PC-3 (cell line): ENCODE results near the gene RB1. TPM values are rescaled to one million over a fixed set of nuclear protein-coding genes. Genes with fewer than 3 reads are reported as not detected.

Experiments
- ATAC-seq: fragments of 200-7000 bp; cut with Tn5 transposase; 2 replicates; pipeline ENCODE4 v1.9.1; 2020; ENCODE audit warnings: mild to moderate bottlenecking, moderate library complexity
- BruUV-seq: library from RNA; stranded (reverse); fragments of 400-500 nt; replicated peaks from 2 replicates; lab custom pipeline; 2021; lab: Mats Ljungman, UMichigan
- CTCF ChIA-PET: fragments of 300-600 bp; sonication (Branson Sonifier 250); formaldehyde crosslinking; loops from one replicate; lab custom pipeline; 2022; ENCODE audit warnings: antibody characterized with exemption; lab: Charles Lee
- POLR2A ChIA-PET: fragments of 300-600 bp; sonication (Branson Sonifier 250); formaldehyde crosslinking; loops from one replicate; lab custom pipeline; 2022; ENCODE audit warnings: antibody characterized with exemption; ENCODE audit not compliant: unreplicated experiment; lab: Charles Lee
- DNase-seq: peaks from one replicate; pipeline ENCODE4 v3.0.0-alpha.2; 2015
- H2AFZ ChIP-seq: fragments of 300-600 bp; sonication (generic); 2 replicates; pipeline ENCODE4 v1.6.0; 2016; ENCODE audit warnings: antibody characterized with exemption, low read length
- H3F3A ChIP-seq: fragments of 300-600 bp; sonication (generic); one replicate; pipeline ENCODE4 v1.6.0; 2017; ENCODE audit warnings: antibody characterized with exemption, low read length, control low read depth, mild to moderate bottlenecking; ENCODE audit not compliant: unreplicated experiment
- H3K27ac ChIP-seq: fragments of 300-600 bp; sonication (generic); 2 replicates; pipeline ENCODE4 v1.5.1; 2016; ENCODE audit warnings: mild to moderate bottlenecking, low read length
- H3K27me3 ChIP-seq: fragments of 300-600 bp; sonication (generic); 2 replicates; pipeline ENCODE4 v1.6.1; 2016; ENCODE audit warnings: low read length, mixed read lengths
- H3K36me3 ChIP-seq: fragments of 300-600 bp; sonication (generic); 2 replicates; pipeline ENCODE4 v1.6.1; 2016; ENCODE audit warnings: low read depth, mixed run types, low read length, mixed read lengths
- H3K4me1 ChIP-seq: fragments of 300-600 bp; sonication (generic); 2 replicates; pipeline ENCODE4 v1.5.1; 2016; ENCODE audit warnings: low read length; ENCODE audit not compliant: insufficient read depth
- H3K4me2 ChIP-seq: fragments of 300-600 bp; sonication (generic); 2 replicates; pipeline ENCODE4 v1.6.0; 2016; ENCODE audit warnings: low read length
- H3K4me3 ChIP-seq: fragments of 300-600 bp; sonication (generic); 2 replicates; pipeline ENCODE4 v1.5.1; 2016; ENCODE audit warnings: mild to moderate bottlenecking, low read length, mixed read lengths
- H3K79me2 ChIP-seq: fragments of 300-600 bp; sonication (generic); 2 replicates; pipeline ENCODE4 v1.6.1; 2017; ENCODE audit warnings: low read length, mixed read lengths
- H3K9ac ChIP-seq: fragments of 300-600 bp; sonication (generic); 2 replicates; pipeline ENCODE4 v1.6.0; 2016; ENCODE audit warnings: mild to moderate bottlenecking, low read length
- H3K9me2 ChIP-seq: fragments of 300-600 bp; sonication (generic); replicated peaks from 2 replicates; pipeline ENCODE4 v1.6.1; 2016; ENCODE audit warnings: mixed run types, low read length, mixed read lengths
- H3K9me3 ChIP-seq: fragments of 300-600 bp; sonication (generic); 2 replicates; pipeline ENCODE4 v1.6.1; 2016; ENCODE audit warnings: low read length, mixed read lengths
- H4K20me1 ChIP-seq: fragments of 300-600 bp; sonication (generic); 2 replicates; pipeline ENCODE4 v1.6.1; 2016; ENCODE audit warnings: low read length, mixed read lengths
- CTCF ChIP-seq: fragments of 300-600 bp; sonication (generic); conservative IDR thresholded peaks from 2 replicates; pipeline ENCODE4 v1.5.1; 2017; ENCODE audit warnings: antibody characterized with exemption, low read depth, mild to moderate bottlenecking, low read length
- EZH2 ChIP-seq: fragments of 300-600 bp; sonication (generic); IDR thresholded peaks from one replicate; pipeline ENCODE4 v1.6.1; 2017; ENCODE audit warnings: antibody characterized with exemption, mild to moderate bottlenecking, low read length; ENCODE audit not compliant: unreplicated experiment
- EZH2phosphoT487 ChIP-seq: fragments of 300-600 bp; sonication (generic); IDR thresholded peaks from 2 replicates; pipeline ENCODE4 v1.6.1; 2018; ENCODE audit warnings: mild to moderate bottlenecking, antibody characterized with exemption, low read length, borderline replicate concordance
- intact Hi-C: fragments of 100-400 bp; cut with micrococcal nuclease; formaldehyde crosslinking; loops from 2 replicates; pipeline ENCODE4 v1.9.0; 2023
- total RNA-seq: library from RNA; depleted of rRNA; stranded (reverse); fragments of >200 nt; gene quantifications from 2 replicates; pipeline ENCODE4 v1.2.3, GENCODE V29; 2014

Gene RB1
- total RNA-seq, 1 experiment from 2014 or later, result 14.3 TPM

DNA sequence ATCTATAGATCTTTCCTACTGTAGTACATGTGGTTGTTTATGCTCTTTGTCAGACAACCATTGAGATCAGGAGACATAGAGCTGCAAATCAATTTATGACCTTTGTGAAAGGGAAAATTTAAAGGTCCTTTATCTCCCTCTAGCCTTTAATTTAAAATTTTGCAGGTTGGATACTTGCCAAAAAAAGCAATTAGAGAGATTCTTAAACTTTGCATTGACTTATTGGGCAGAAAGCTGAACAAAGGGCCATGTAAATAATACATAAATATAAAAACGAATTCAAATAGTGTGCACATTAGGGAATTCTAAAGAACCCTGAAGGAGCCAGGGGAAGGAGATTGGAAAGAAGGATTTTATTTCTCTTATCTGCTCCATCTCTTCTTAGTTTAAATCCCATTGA is 22.0 kb upstream of the RB1 start:
- TF ChIP-seq EZH2 (no peak), EZH2phosphoT487 (no peak), CTCF (no peak)
- H4K20me1 ChIP-seq, result no peaks in the 10 kb centered on the region
- H3K9ac ChIP-seq, result no peak overlapping the region
- H3K4me1 ChIP-seq, result no peaks in the 10 kb centered on the region
- POLR2A ChIA-PET, result interaction anchor here (0.6 kb wide), 1 partner anchor 18 kb away, joined by 4 read pairs; no protein-coding TSS in a partner anchor
- BruUV-seq, result no TSS peak
- H3K9me2 ChIP-seq, result no peaks in the 10 kb centered on the region
- DNase-seq, result no peak
- H3K4me3 ChIP-seq, result no peak overlapping the region
- no peaks in the 10 kb centered on the region for H3K79me2 ChIP-seq
- intact Hi-C loops, result no loop called here
- no peaks in the 10 kb centered on the region for H3F3A ChIP-seq
- CTCF ChIA-PET, result no interaction called here
- H3K9me3 ChIP-seq, result no peaks in the 10 kb centered on the region
- H3K4me2 ChIP-seq, result no peak overlapping the region
- H2AFZ ChIP-seq, result no peak overlapping the region
- H3K27ac ChIP-seq, result no peak overlapping the region
- H3K27me3 ChIP-seq, result no peaks in the 10 kb centered on the region
- no peaks in the 10 kb centered on the region for H3K36me3 ChIP-seq
- no peak for ATAC-seq

DNA sequence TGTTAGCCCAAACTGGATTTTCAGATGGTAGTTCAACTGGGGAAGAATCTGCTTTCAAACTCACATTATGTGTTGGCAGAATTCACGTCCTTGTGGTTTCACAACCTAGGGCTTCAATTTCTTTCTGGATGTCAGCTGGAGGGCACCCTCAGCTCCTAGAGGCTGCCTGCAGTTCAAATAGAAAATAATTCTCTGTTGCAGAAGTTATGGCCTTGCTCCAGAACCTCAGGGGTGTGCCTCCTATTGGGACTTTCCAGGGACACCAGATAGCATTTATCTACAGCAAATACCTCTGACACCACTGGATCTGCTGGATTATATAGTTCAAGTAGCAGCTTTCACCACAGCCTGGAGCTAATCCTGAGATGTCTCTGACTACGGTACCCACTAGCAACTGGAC is 11.8 kb upstream of the RB1 start:
- Histone ChIP-seq H3K27me3 (no peaks in the 10 kb centered on the region; the same call in 1 of the 2 replicates), H2AFZ (no peak overlapping the region), H3K9ac (no peak overlapping the region), H3K9me2 (no peaks in the 10 kb centered on the region), H3K4me3 (no peak overlapping the region), H3K36me3 (no peaks in the 10 kb centered on the region), H4K20me1 (no peaks in the 10 kb centered on the region), H3K79me2 (no peaks in the 10 kb centered on the region), H3K9me3 (no peaks in the 10 kb centered on the region), H3F3A (no peaks in the 10 kb centered on the region), H3K4me1 (no peaks in the 10 kb centered on the region), H3K4me2 (no peak overlapping the region), H3K27ac (no peak overlapping the region)
- no peak for TF ChIP-seq EZH2
- no peak for TF ChIP-seq EZH2phosphoT487
- no peak for TF ChIP-seq CTCF
- BruUV-seq, result no TSS peak
- POLR2A ChIA-PET, result no interaction called here
- intact Hi-C loops, result no loop called here
- CTCF ChIA-PET, result no interaction called here
- DNase-seq (no peak), ATAC-seq (no peak)

DNA sequence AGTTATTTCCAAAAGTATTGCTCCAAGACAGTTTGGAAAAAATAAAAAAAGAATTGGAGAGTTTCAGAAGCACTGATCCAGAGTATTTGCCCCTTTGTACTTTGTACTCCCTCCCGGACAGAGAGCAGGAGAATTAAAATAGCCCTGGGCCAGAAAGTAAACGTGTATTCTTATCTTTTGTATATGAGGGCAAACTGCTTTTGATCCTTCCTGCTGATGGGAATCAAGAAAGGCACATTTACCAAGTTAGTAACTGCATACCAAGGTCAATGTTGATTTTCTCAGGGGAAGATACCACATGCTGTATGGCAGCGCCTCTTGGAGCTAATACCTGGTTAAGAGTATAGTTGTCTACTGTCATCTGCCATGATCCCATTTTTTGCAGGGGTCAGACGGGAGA is 10.9 kb upstream of the RB1 start:
- H3K9ac ChIP-seq, result no peak overlapping the region
- POLR2A ChIA-PET, result no interaction called here
- DNase-seq, result no peak
- no peak overlapping the region for H3K27ac ChIP-seq
- no peak overlapping the region for H3K4me2 ChIP-seq
- TF ChIP-seq CTCF (no peak), EZH2phosphoT487 (no peak), EZH2 (no peak)
- no peaks in the 10 kb centered on the region for H3K36me3 ChIP-seq
- no peak overlapping the region for H3K4me3 ChIP-seq
- H3K9me3 ChIP-seq, result no peaks in the 10 kb centered on the region
- no TSS peak for BruUV-seq
- ATAC-seq, result no peak
- H3K4me1 ChIP-seq, result no peaks in the 10 kb centered on the region
- no peak overlapping the region for H2AFZ ChIP-seq
- H3K9me2 ChIP-seq, result no peaks in the 10 kb centered on the region
- no peaks in the 10 kb centered on the region for H3K79me2 ChIP-seq
- intact Hi-C loops, result no loop called here
- no peaks in the 10 kb centered on the region for H4K20me1 ChIP-seq
- no peaks in the 10 kb centered on the region; the same call in 1 of the 2 replicates for H3K27me3 ChIP-seq
- H3F3A ChIP-seq, result no peaks in the 10 kb centered on the region
- CTCF ChIA-PET, result no interaction called here
